H1 (cell line): ENCODE results near the gene GJC2. TPM values are rescaled to one million over a fixed set of nuclear protein-coding genes. Genes with fewer than 3 reads are reported as not detected.

Source experiments
- CTCF ChIA-PET: fragments of 300-600 bp; sonication (Branson Sonifier 250); formaldehyde crosslinking; loops from one replicate; lab custom pipeline; 2021; ENCODE audit not compliant: partially characterized antibody; lab: Charles Lee
- POLR2A ChIA-PET: fragments of 300-600 bp; sonication (Branson Sonifier 250); formaldehyde crosslinking; loops from one replicate; lab custom pipeline; 2021; ENCODE audit warnings: inconsistent platforms; ENCODE audit not compliant: partially characterized antibody; lab: Charles Lee
- DNase-seq, 2 experiments: peaks; one replicate each; pipeline versions ENCODE4 v3.0.0 to v3.0.0-alpha.2; 2010 to 2022; ENCODE audit warnings: low spot score in 2 of 2, low read depth in 1 of 2, mixed read lengths in 1 of 2
- FAIRE-seq: peaks from 2 replicates; lab custom pipeline; 2011; peaks lifted over from hg19 to GRCh38; lab: Jason Lieb, UNC
- H2AFZ ChIP-seq: 2 replicates; pipeline ENCODE4 v1.8.1; 2012; ENCODE audit warnings: low read length, inconsistent platforms
- H2AK5ac ChIP-seq: 2 replicates; pipeline ENCODE4 v1.6.1; 2013; ENCODE audit warnings: low read depth, low read length
- H2BK120ac ChIP-seq: replicated peaks from 2 replicates; pipeline ENCODE3; 2013; ENCODE audit warnings: low read depth, low read length, inconsistent platforms
- H2BK12ac ChIP-seq: 2 replicates; pipeline ENCODE4 v1.6.1; 2013; ENCODE audit warnings: low read depth, low read length
- H2BK15ac ChIP-seq: 2 replicates; pipeline ENCODE4 v1.6.1; 2013; ENCODE audit warnings: low read length
- H2BK20ac ChIP-seq: 2 replicates; pipeline ENCODE4 v1.6.1; 2013; ENCODE audit warnings: low read length
- H2BK5ac ChIP-seq: 2 replicates; pipeline ENCODE4 v1.6.1; 2013; ENCODE audit warnings: low read depth, low read length
- H3K14ac ChIP-seq: 2 replicates; pipeline ENCODE4 v1.6.1; 2013; ENCODE audit warnings: inconsistent platforms; ENCODE audit not compliant: insufficient read length
- H3K18ac ChIP-seq: 2 replicates; pipeline ENCODE4 v1.6.1; 2013; ENCODE audit warnings: low read length; ENCODE audit errors: extremely low read depth
- H3K23ac ChIP-seq: 2 replicates; pipeline ENCODE4 v1.6.1; 2013; ENCODE audit warnings: inconsistent platforms; ENCODE audit not compliant: insufficient read length
- H3K23me2 ChIP-seq: 2 replicates; pipeline ENCODE4 v1.6.1; 2013; ENCODE audit warnings: low read depth, low read length
- H3K27ac ChIP-seq: 2 replicates; pipeline ENCODE4 v1.6.1; 2011; ENCODE audit warnings: low read depth, low read length, inconsistent platforms
- H3K27me3 ChIP-seq, 4 experiments: replicated peaks in 1 of 4; 1 replicate in 1 of 4; 2 replicates in 3 of 4; pipeline versions ENCODE4 v1.6.1 to v1.8.1; 2011 to 2013; ENCODE audit warnings: low read length in 3 of 4, mild to moderate bottlenecking in 3 of 4, inconsistent platforms in 2 of 4, mixed read lengths in 2 of 4, moderate library complexity in 1 of 4; ENCODE audit not compliant: control insufficient read depth in 3 of 4, insufficient read depth in 3 of 4; ENCODE audit errors: extremely low read depth in 1 of 4
- H3K36me3 ChIP-seq, 4 experiments: 2 replicates each; pipeline versions ENCODE4 v1.6.1 to v1.8.1; 2011 to 2013; ENCODE audit warnings: mild to moderate bottlenecking in 4 of 4, low read length in 3 of 4, moderate library complexity in 2 of 4, control low read depth in 1 of 4, inconsistent platforms in 1 of 4; ENCODE audit not compliant: insufficient read depth in 4 of 4, control insufficient read depth in 2 of 4
- H3K4ac ChIP-seq: replicated peaks from 2 replicates; pipeline ENCODE3; 2013; ENCODE audit warnings: low read length, low read depth, mixed read lengths, inconsistent platforms; ENCODE audit not compliant: insufficient read length
- H3K4me1 ChIP-seq, 4 experiments: replicated peaks in 1 of 4; 1 replicate in 1 of 4; 2 replicates in 3 of 4; pipeline versions ENCODE4 v1.6.1 to v1.8.1; 2011 to 2013; ENCODE audit warnings: low read length in 3 of 4, inconsistent platforms in 2 of 4, mixed read lengths in 1 of 4; ENCODE audit not compliant: insufficient read depth in 4 of 4, control insufficient read depth in 3 of 4
- H3K4me2 ChIP-seq, 2 experiments: 2 replicates each; pipeline versions ENCODE4 v1.6.1 to v1.8.1; 2011 to 2013; ENCODE audit warnings: low read depth in 2 of 2, low read length in 2 of 2, control low read depth in 1 of 2, inconsistent platforms in 1 of 2, mild to moderate bottlenecking in 1 of 2; ENCODE audit not compliant: insufficient read depth in 1 of 2
- H3K4me3 ChIP-seq, 4 experiments: fragments of 200-600, 300-600 bp in 1 of 4; sonication (generic), shearing (Covaris generic), sonication (Bioruptor Twin) in 1 of 4; 2 replicates each; pipeline versions ENCODE4 v1.5.1 to v1.8.1; 2011 to 2016; ENCODE audit warnings: low read length in 4 of 4, low read depth in 3 of 4, control low read depth in 2 of 4, inconsistent platforms in 2 of 4, mild to moderate bottlenecking in 2 of 4, mixed read lengths in 1 of 4, moderate library complexity in 1 of 4; ENCODE audit not compliant: insufficient read depth in 2 of 4; ENCODE audit errors: extremely low read depth in 1 of 4
- H3K56ac ChIP-seq: replicated peaks from 2 replicates; pipeline ENCODE3; 2013; ENCODE audit warnings: low read depth, mild to moderate bottlenecking, mixed read lengths, low read length, inconsistent platforms; ENCODE audit not compliant: insufficient read length
- H3K79me1 ChIP-seq: 2 replicates; pipeline ENCODE4 v1.6.1; 2013; ENCODE audit warnings: low read depth, low read length, control low read depth
- H3K79me2 ChIP-seq, 2 experiments: 2 replicates each; pipeline versions ENCODE4 v1.6.1 to v1.8.1; 2012 to 2013; ENCODE audit warnings: low read length in 2 of 2, mild to moderate bottlenecking in 2 of 2, inconsistent platforms in 1 of 2; ENCODE audit not compliant: insufficient read depth in 2 of 2, control insufficient read depth in 1 of 2
- H3K9ac ChIP-seq, 4 experiments: replicated peaks in 1 of 4; 1 replicate in 1 of 4; 2 replicates in 3 of 4; pipeline versions ENCODE4 v1.6.1 to v1.8.1; 2011 to 2013; ENCODE audit warnings: low read depth in 3 of 4, low read length in 3 of 4, control low read depth in 2 of 4, mild to moderate bottlenecking in 2 of 4, moderate library complexity in 2 of 4, inconsistent platforms in 1 of 4; ENCODE audit errors: extremely low read depth in 1 of 4
- H3K9me3 ChIP-seq, 2 experiments: 2 replicates each; pipeline versions ENCODE4 v1.6.1 to v1.8.1; 2012 to 2013; ENCODE audit warnings: mild to moderate bottlenecking in 2 of 2, moderate library complexity in 2 of 2, control low read depth in 1 of 2, inconsistent platforms in 1 of 2, low read depth in 1 of 2, low read length in 1 of 2, mixed read lengths in 1 of 2; ENCODE audit not compliant: insufficient read depth in 2 of 2
- H4K20me1 ChIP-seq, 2 experiments: replicated peaks in 1 of 2; 2 replicates each; pipeline versions ENCODE3 to v1.8.1; 2011 to 2013; ENCODE audit warnings: inconsistent platforms in 2 of 2, low read length in 2 of 2, mild to moderate bottlenecking in 1 of 2; ENCODE audit not compliant: insufficient read depth in 2 of 2, control insufficient read depth in 1 of 2
- H4K5ac ChIP-seq: 2 replicates; pipeline ENCODE4 v1.6.1; 2013; ENCODE audit warnings: low read length, low read depth, mixed read lengths, inconsistent platforms; ENCODE audit not compliant: insufficient read length
- H4K8ac ChIP-seq: 2 replicates; pipeline ENCODE4 v1.8.0; 2013; ENCODE audit warnings: mild to moderate bottlenecking, moderate library complexity, low read length, inconsistent platforms; ENCODE audit not compliant: insufficient read depth; ENCODE audit errors: extremely low read depth
- H4K91ac ChIP-seq: replicated peaks from 2 replicates; pipeline ENCODE3; 2013; ENCODE audit warnings: low read length, mixed read lengths, inconsistent platforms; ENCODE audit not compliant: insufficient read length
- ASH2L ChIP-seq: fragments of 200-600, 300-600 bp; sonication (generic); IDR thresholded peaks from one replicate; pipeline ENCODE4 v1.7.1; 2017; ENCODE audit warnings: low read length
- BCL11A ChIP-seq, 2 experiments: IDR thresholded peaks; one replicate each; pipeline ENCODE4 v1.6.1; 2011; ENCODE audit warnings: low read depth in 2 of 2, low read length in 2 of 2, mild to moderate bottlenecking in 2 of 2
- GABPA ChIP-seq: IDR thresholded peaks from 2 replicates; pipeline ENCODE4 v1.6.1; 2011; ENCODE audit warnings: mild to moderate bottlenecking, low read length, moderate library complexity, borderline replicate concordance; ENCODE audit not compliant: insufficient read depth
- MAFK ChIP-seq: IDR thresholded peaks from 2 replicates; pipeline ENCODE4 v1.6.1; 2012; ENCODE audit warnings: low read depth, mild to moderate bottlenecking, improper control_type of control experiment, low read length
- NANOG ChIP-seq: IDR thresholded peaks from 2 replicates; pipeline ENCODE4 v1.6.1; 2011; ENCODE audit warnings: low read length, low read depth, mild to moderate bottlenecking, inconsistent platforms; ENCODE audit not compliant: insufficient read depth, poor library complexity, severe bottlenecking
- POLR2A ChIP-seq, 2 experiments: IDR thresholded peaks; 1 replicate in 1 of 2; 2 replicates in 1 of 2; pipeline ENCODE4 v1.6.1; 2011; ENCODE audit warnings: low read depth in 2 of 2, low read length in 2 of 2, mild to moderate bottlenecking in 2 of 2; ENCODE audit errors: control extremely low read depth in 1 of 2
- SAP30 ChIP-seq: fragments of 300-600 bp; sonication (generic); IDR thresholded peaks from 2 replicates; pipeline ENCODE4 v1.7.1; 2012; ENCODE audit warnings: low read length, moderate library complexity, mild to moderate bottlenecking, inconsistent platforms; ENCODE audit not compliant: insufficient read depth, insufficient replicate concordance
- SP1 ChIP-seq: IDR thresholded peaks from 2 replicates; pipeline ENCODE4 v1.6.1; 2011; ENCODE audit warnings: low read depth, low read length
- SP4 ChIP-seq: IDR thresholded peaks from 2 replicates; pipeline ENCODE4 v1.6.1; 2012; ENCODE audit warnings: low read length, inconsistent platforms
- TAF7 ChIP-seq: optimal IDR thresholded peaks from 2 replicates; pipeline ENCODE3; 2011; ENCODE audit warnings: low read depth, mild to moderate bottlenecking, inconsistent platforms, low read length, moderate library complexity, borderline replicate concordance
- USF2 ChIP-seq: IDR thresholded peaks from 2 replicates; pipeline ENCODE4 v1.6.1; 2011; ENCODE audit warnings: low read length, improper control_type of control experiment
- WGBS, 2 experiments: shearing (Covaris generic) in 1 of 2; methylation state at CpG; one replicate each; pipeline versions ENCODE4 v1.1.6 to v1.1.7; 2013 to 2015; ENCODE audit warnings: low lambda C conversion rate in 2 of 2, mixed read lengths in 2 of 2, inconsistent platforms in 1 of 2, low coverage in 1 of 2, missing lambda C conversion rate in 1 of 2; ENCODE audit not compliant: insufficient replicate concordance in 2 of 2, insufficient coverage in 1 of 2, insufficient read length in 1 of 2; ENCODE audit errors: extremely low coverage in 1 of 2, missing lambda C conversion rate in 1 of 2; 5-methylcytosine and 5-hydroxymethylcytosine counted together
- polyA plus RNA-seq, 7 experiments: library from polyadenylated mRNA; depleted of rRNA in 3 of 7; stranded (reverse) in 5 of 7; unstranded in 2 of 7; fragments of >200 nt in 5 of 7; fragments of 200-250 nt in 2 of 7; gene quantifications; 1 replicate in 5 of 7; 2 replicates in 1 of 7; 4 replicates in 1 of 7; pipeline versions ENCODE4 v1.2.1 to v1.2.3, GENCODE V29; 2011 to 2013; ENCODE audit warnings: missing spikeins in 2 of 7, mixed read lengths in 2 of 7
- total RNA-seq: library from RNA; stranded (reverse); fragmentation: NEBNext Ultra II Directional; extraction: Animal tissue kit (Norgen Biotek cat#: 25700); gene quantifications from 2 replicates; pipeline ENCODE4 v1.2.1, GENCODE V29; 2021

Gene GJC2
- total and polyA plus RNA-seq, 2 of the 8 experiments (the other 6 are each of a cell fraction or from before 2014, with no cell fraction given): 0.17 to 0.54 TPM

GRCh38 chr1:228108742-228109072 is 41.0 kb upstream of the GJC2 start:
- Histone ChIP-seq H3K4ac (no peak overlapping the region), H4K5ac (peak overlapping the region; percentile 4), H2BK20ac (no peak overlapping the region), H2BK15ac (no peak overlapping the region), H3K23me2 (peaks cover 8% of the 10 kb centered on the region; the same call in 1 of the 2 replicates), H3K79me1 (peaks cover 12% of the 10 kb centered on the region; the same call in 1 of the 2 replicates), H2AFZ (peak overlapping the region; percentile 73; the same call in 1 of the 2 replicates)
- no peak for DNase-seq
- TF ChIP-seq USF2: no peak
- no peak for TF ChIP-seq ASH2L
- no peak for TF ChIP-seq SAP30
- no peak for TF ChIP-seq BCL11A (IDR thresholded peaks at IDR 0.05; ENCODE audit: low read depth in 2 of 2, low read length in 2 of 2)
- no peak for TF ChIP-seq POLR2A (IDR thresholded peaks at IDR 0.05; ENCODE audit: control extremely low read depth in 1 of 2, low read depth in 2 of 2, low read length in 2 of 2)
- no peak for TF ChIP-seq TAF7
- TF ChIP-seq NANOG: no peak
- no peak for TF ChIP-seq MAFK
- TF ChIP-seq GABPA: no peak
- no peak for TF ChIP-seq SP1
- no peak for TF ChIP-seq SP4
- TF ChIP-seq, all 59 proteins: peak for 0
- H3K4me1 ChIP-seq: peaks cover 0 to 7% (median under 1%) of the 10 kb centered on the region in 4 experiments; a peak in 6 of 7 replicates
- H3K56ac ChIP-seq: no peak overlapping the region
- no peak overlapping the region for H4K91ac ChIP-seq
- H3K9ac ChIP-seq: peak overlapping the region; percentile 85 to 95 (median 86)
- peaks cover 3 to 8% of the 10 kb centered on the region in 2 experiments; a peak in 2 of 4 replicates for H3K79me2 ChIP-seq
- H2AK5ac ChIP-seq: 0 out of 2 replicates have a peak overlapping the region, but pooled peaks have one; percentile 15
- H4K20me1 ChIP-seq: peaks cover 0 to 13% of the 10 kb centered on the region in 2 experiments
- no peak overlapping the region for H3K14ac ChIP-seq
- H3K9me3 ChIP-seq: no peaks in the 10 kb centered on the region
- ChIA-PET POLR2A (interaction anchor here (0.8 to 1.6 kb wide), 4 partner anchors 9 to 25 kb away, joined by 3 to 4 read pairs (median 4); no protein-coding TSS in a partner anchor), CTCF (interaction anchor here (1.3 kb wide), 1 partner anchor 104 kb away, joined by 4 read pairs; no protein-coding TSS in a partner anchor)
- no peak overlapping the region for H3K23ac ChIP-seq
- peak overlapping the region; percentile 13; the same call in 1 of the 2 replicates for H2BK5ac ChIP-seq
- peaks cover 3 to 16% (median 8%) of the 10 kb centered on the region in 4 experiments; a peak in 5 of 8 replicates for H3K36me3 ChIP-seq
- H3K4me3 ChIP-seq: peak overlapping the region; percentile 71 to 96 (median 88)
- H3K27ac ChIP-seq: peak overlapping the region; percentile 83
- FAIRE-seq: no peak
- peak overlapping the region; percentile 97; the same call in 1 of the 2 replicates for H4K8ac ChIP-seq
- peak overlapping the region; percentile 79 to 90 for H3K4me2 ChIP-seq
- WGBS, 2 experiments: 10% methylated on average over 8 of the region's 8 CpGs; no CpG with 5 or more reads in 1 of the 2 experiments
- H2BK12ac ChIP-seq: no peak overlapping the region
- no peak overlapping the region for H2BK120ac ChIP-seq
- peak overlapping the region; percentile 55; the same call in 1 of the 2 replicates for H3K18ac ChIP-seq
- peaks cover 0 to 6% (median 5%) of the 10 kb centered on the region in 4 experiments; a peak in 2 of 7 replicates for H3K27me3 ChIP-seq
